GM23338 (cell line): ENCODE measurements around the gene PNLIP. TPM values are rescaled to one million over a fixed set of nuclear protein-coding genes. Genes with fewer than 3 reads are reported as not detected.

ENCODE experiments used
- ATAC-seq: fragments of 200-7000 bp; cut with Tn5 transposase; 3 replicates; pipeline ENCODE4 v1.9.1; 2020
- DNase-seq: peaks from one replicate; pipeline ENCODE4 v3.0.0-alpha.2; 2015; ENCODE audit warnings: low spot score
- H2AFZ ChIP-seq: fragments of 200-600 bp; sonication (generic); 2 replicates; pipeline ENCODE4 v1.8.0; 2016; ENCODE audit warnings: antibody characterized with exemption, mild to moderate bottlenecking, moderate library complexity
- H3F3A ChIP-seq: fragments of 200-600 bp; sonication (generic); replicated peaks from 2 replicates; pipeline ENCODE4 v1.8.0; 2017; ENCODE audit warnings: antibody characterized with exemption, mixed run types, low read depth
- H3K27ac ChIP-seq: fragments of 200-600 bp; sonication (generic); 2 replicates; pipeline ENCODE4 v1.6.1; 2016; ENCODE audit warnings: low read depth
- H3K27me3 ChIP-seq: fragments of 200-600 bp; sonication (generic); 2 replicates; pipeline ENCODE4 v1.8.0; 2016; ENCODE audit warnings: mild to moderate bottlenecking, mixed run types, moderate library complexity; ENCODE audit not compliant: insufficient read depth
- H3K36me3 ChIP-seq: fragments of 200-600 bp; sonication (generic); 2 replicates; pipeline ENCODE4 v1.8.0; 2016; ENCODE audit warnings: mild to moderate bottlenecking; ENCODE audit not compliant: insufficient read depth
- H3K4me1 ChIP-seq: fragments of 200-600 bp; sonication (generic); 2 replicates; pipeline ENCODE4 v1.8.0; 2016; ENCODE audit warnings: mild to moderate bottlenecking, moderate library complexity; ENCODE audit not compliant: insufficient read depth
- H3K4me2 ChIP-seq: fragments of 200-600 bp; sonication (generic); 2 replicates; pipeline ENCODE4 v1.7.1; 2017; ENCODE audit warnings: mixed run types
- H3K4me3 ChIP-seq: fragments of 200-600 bp; sonication (generic); 2 replicates; pipeline ENCODE4 v1.6.1; 2016; ENCODE audit warnings: mixed run types
- H3K79me2 ChIP-seq: fragments of 200-600 bp; sonication (generic); replicated peaks from 2 replicates; pipeline ENCODE4 v1.8.0; 2017; ENCODE audit warnings: mild to moderate bottlenecking; ENCODE audit not compliant: insufficient read depth
- H3K9me2 ChIP-seq: fragments of 200-600 bp; sonication (generic); 2 replicates; pipeline ENCODE4 v1.8.0; 2017; ENCODE audit not compliant: insufficient read depth
- H4K20me1 ChIP-seq: fragments of 200-600 bp; sonication (generic); replicated peaks from 2 replicates; pipeline ENCODE4 v1.8.0; 2017; ENCODE audit warnings: mild to moderate bottlenecking; ENCODE audit not compliant: insufficient read depth
- H3K27ac Mint-ChIP-seq: 2 replicates; pipeline ENCODE4 v1.8.0; 2020; ENCODE audit warnings: inconsistent platforms, mild to moderate bottlenecking, moderate library complexity, mixed read lengths
- H3K27me3 Mint-ChIP-seq: 3 replicates; pipeline ENCODE4 v1.8.0; 2022; ENCODE audit warnings: low read depth, mild to moderate bottlenecking, moderate library complexity, mixed read lengths, inconsistent platforms; ENCODE audit not compliant: insufficient read depth, poor library complexity
- H3K36me3 Mint-ChIP-seq: 3 replicates; pipeline ENCODE4 v1.8.0; 2021; ENCODE audit warnings: low read depth, mild to moderate bottlenecking, inconsistent platforms, moderate library complexity, mixed read lengths
- H3K4me1 Mint-ChIP-seq: 3 replicates; pipeline ENCODE4 v1.8.0; 2020; ENCODE audit warnings: mild to moderate bottlenecking, inconsistent platforms, mixed read lengths
- H3K4me3 Mint-ChIP-seq: 3 replicates; pipeline ENCODE4 v1.8.0; 2021; ENCODE audit warnings: moderate library complexity, mild to moderate bottlenecking, inconsistent platforms, mixed read lengths
- H3K9me3 Mint-ChIP-seq: 3 replicates; pipeline ENCODE4 v1.8.0; 2020; ENCODE audit warnings: moderate library complexity, mild to moderate bottlenecking, inconsistent platforms, mixed read lengths
- NANOG ChIP-seq: IDR thresholded peaks from 2 replicates; pipeline ENCODE4 v1.6.1; 2016; ENCODE audit warnings: antibody characterized with exemption, borderline replicate concordance
- polyA plus RNA-seq: library from polyadenylated mRNA; unstranded; fragments of >200 nt; fragmentation: Nextera tagmentation; extraction: Ambion mirVana; gene quantifications from 2 replicates; pipeline ENCODE4 v1.2.1, GENCODE V29; 2016
- total RNA-seq: library from RNA; depleted of rRNA; stranded (reverse); fragments of >200 nt; shearing (Covaris generic); gene quantifications from 2 replicates; pipeline ENCODE4 v1.2.3, GENCODE V29; 2014
- TF ChIP-seq, protein P1 (sequence below): fragments of 250-450 bp; sonication (Bioruptor Pico); IDR thresholded peaks from 2 replicates; pipeline ENCODE4 v1.5.0; 2020; ENCODE audit warnings: mild to moderate bottlenecking, moderate library complexity
- TF ChIP-seq, protein P2 (sequence below): IDR thresholded peaks from one replicate; pipeline ENCODE4 v1.6.1; 2018; ENCODE audit warnings: antibody characterized with exemption; ENCODE audit not compliant: unreplicated experiment

The PNLIP gene
- total and polyA plus RNA-seq, 2 experiments from 2014 or later, result not detected

DNA sequence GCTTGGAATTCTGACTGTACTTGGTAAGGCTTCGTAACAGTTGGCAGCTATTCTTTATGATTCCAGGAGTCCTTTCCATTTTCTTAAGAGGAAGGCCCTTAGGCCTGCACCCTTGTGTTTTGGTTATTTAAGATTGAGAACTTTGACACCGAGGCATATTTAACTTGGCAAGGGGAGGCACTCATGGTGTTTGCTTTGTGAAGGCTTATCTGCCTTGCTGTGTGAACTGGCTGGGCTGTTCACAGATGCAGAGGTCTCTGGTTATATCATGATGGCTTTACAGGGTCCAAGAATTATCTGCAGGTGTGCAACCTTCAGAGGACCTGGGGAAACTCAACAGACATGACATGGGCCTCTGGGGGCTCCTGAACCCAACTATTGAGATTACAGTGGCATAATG lies 44.2 kb downstream of the PNLIP start:
- H3K27ac Mint-ChIP-seq, result no peak overlapping the region
- Histone ChIP-seq H3K4me2 (no peak overlapping the region), H3K9me2 (no peaks in the 10 kb centered on the region; the same call in none of the 2 replicates), H3K4me3 (no peak overlapping the region), H2AFZ (no peak overlapping the region), H3F3A (no peaks in the 10 kb centered on the region), H3K27me3 (no peaks in the 10 kb centered on the region), H3K79me2 (no peaks in the 10 kb centered on the region), H3K36me3 (no peaks in the 10 kb centered on the region), H3K4me1 (no peaks in the 10 kb centered on the region), H3K27ac (no peak overlapping the region), H4K20me1 (no peaks in the 10 kb centered on the region)
- no peak for ATAC-seq
- DNase-seq, result no peak
- TF ChIP-seq, protein P1, sequence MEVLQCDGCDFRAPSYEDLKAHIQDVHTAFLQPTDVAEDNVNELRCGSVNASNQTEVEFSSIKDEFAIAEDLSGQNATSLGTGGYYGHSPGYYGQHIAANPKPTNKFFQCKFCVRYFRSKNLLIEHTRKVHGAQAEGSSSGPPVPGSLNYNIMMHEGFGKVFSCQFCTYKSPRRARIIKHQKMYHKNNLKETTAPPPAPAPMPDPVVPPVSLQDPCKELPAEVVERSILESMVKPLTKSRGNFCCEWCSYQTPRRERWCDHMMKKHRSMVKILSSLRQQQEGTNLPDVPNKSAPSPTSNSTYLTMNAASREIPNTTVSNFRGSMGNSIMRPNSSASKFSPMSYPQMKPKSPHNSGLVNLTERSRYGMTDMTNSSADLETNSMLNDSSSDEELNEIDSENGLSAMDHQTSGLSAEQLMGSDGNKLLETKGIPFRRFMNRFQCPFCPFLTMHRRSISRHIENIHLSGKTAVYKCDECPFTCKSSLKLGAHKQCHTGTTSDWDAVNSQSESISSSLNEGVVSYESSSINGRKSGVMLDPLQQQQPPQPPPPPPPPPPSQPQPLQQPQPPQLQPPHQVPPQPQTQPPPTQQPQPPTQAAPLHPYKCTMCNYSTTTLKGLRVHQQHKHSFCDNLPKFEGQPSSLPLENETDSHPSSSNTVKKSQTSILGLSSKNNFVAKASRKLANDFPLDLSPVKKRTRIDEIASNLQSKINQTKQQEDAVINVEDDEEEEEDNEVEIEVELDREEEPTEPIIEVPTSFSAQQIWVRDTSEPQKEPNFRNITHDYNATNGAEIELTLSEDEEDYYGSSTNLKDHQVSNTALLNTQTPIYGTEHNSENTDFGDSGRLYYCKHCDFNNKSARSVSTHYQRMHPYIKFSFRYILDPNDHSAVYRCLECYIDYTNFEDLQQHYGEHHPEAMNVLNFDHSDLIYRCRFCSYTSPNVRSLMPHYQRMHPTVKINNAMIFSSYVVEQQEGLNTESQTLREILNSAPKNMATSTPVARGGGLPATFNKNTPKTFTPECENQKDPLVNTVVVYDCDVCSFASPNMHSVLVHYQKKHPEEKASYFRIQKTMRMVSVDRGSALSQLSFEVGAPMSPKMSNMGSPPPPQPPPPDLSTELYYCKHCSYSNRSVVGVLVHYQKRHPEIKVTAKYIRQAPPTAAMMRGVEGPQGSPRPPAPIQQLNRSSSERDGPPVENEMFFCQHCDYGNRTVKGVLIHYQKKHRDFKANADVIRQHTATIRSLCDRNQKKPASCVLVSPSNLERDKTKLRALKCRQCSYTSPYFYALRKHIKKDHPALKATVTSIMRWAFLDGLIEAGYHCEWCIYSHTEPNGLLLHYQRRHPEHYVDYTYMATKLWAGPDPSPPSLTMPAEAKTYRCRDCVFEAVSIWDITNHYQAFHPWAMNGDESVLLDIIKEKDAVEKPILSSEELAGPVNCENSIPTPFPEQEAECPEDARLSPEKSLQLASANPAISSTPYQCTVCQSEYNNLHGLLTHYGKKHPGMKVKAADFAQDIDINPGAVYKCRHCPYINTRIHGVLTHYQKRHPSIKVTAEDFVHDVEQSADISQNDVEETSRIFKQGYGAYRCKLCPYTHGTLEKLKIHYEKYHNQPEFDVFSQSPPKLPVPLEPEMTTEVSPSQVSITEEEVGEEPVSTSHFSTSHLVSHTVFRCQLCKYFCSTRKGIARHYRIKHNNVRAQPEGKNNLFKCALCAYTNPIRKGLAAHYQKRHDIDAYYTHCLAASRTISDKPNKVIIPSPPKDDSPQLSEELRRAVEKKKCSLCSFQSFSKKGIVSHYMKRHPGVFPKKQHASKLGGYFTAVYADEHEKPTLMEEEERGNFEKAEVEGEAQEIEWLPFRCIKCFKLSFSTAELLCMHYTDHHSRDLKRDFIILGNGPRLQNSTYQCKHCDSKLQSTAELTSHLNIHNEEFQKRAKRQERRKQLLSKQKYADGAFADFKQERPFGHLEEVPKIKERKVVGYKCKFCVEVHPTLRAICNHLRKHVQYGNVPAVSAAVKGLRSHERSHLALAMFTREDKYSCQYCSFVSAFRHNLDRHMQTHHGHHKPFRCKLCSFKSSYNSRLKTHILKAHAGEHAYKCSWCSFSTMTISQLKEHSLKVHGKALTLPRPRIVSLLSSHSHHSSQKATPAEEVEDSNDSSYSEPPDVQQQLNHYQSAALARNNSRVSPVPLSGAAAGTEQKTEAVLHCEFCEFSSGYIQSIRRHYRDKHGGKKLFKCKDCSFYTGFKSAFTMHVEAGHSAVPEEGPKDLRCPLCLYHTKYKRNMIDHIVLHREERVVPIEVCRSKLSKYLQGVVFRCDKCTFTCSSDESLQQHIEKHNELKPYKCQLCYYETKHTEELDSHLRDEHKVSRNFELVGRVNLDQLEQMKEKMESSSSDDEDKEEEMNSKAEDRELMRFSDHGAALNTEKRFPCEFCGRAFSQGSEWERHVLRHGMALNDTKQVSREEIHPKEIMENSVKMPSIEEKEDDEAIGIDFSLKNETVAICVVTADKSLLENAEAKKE (CRISPR knock-in tag), result no peak
- TF ChIP-seq NANOG, result no peak
- TF ChIP-seq, protein P2, sequence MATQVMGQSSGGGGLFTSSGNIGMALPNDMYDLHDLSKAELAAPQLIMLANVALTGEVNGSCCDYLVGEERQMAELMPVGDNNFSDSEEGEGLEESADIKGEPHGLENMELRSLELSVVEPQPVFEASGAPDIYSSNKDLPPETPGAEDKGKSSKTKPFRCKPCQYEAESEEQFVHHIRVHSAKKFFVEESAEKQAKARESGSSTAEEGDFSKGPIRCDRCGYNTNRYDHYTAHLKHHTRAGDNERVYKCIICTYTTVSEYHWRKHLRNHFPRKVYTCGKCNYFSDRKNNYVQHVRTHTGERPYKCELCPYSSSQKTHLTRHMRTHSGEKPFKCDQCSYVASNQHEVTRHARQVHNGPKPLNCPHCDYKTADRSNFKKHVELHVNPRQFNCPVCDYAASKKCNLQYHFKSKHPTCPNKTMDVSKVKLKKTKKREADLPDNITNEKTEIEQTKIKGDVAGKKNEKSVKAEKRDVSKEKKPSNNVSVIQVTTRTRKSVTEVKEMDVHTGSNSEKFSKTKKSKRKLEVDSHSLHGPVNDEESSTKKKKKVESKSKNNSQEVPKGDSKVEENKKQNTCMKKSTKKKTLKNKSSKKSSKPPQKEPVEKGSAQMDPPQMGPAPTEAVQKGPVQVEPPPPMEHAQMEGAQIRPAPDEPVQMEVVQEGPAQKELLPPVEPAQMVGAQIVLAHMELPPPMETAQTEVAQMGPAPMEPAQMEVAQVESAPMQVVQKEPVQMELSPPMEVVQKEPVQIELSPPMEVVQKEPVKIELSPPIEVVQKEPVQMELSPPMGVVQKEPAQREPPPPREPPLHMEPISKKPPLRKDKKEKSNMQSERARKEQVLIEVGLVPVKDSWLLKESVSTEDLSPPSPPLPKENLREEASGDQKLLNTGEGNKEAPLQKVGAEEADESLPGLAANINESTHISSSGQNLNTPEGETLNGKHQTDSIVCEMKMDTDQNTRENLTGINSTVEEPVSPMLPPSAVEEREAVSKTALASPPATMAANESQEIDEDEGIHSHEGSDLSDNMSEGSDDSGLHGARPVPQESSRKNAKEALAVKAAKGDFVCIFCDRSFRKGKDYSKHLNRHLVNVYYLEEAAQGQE, result no peak
- H3K9me3 Mint-ChIP-seq, result no peaks in the 10 kb centered on the region
- no peaks in the 10 kb centered on the region for H3K36me3 Mint-ChIP-seq
- H3K4me1 Mint-ChIP-seq, result no peaks in the 10 kb centered on the region
- H3K27me3 Mint-ChIP-seq, result peaks cover 2% of the 10 kb centered on the region
- H3K4me3 Mint-ChIP-seq, result no peak overlapping the region
